ENCODE results near the gene CARS1. TPM values are rescaled to one million over a fixed set of nuclear protein-coding genes. Genes with fewer than 3 reads are reported as not detected.

Gene CARS1
- total RNA-seq, 1 experiment from 2014 or later = 120 TPM

DNA sequence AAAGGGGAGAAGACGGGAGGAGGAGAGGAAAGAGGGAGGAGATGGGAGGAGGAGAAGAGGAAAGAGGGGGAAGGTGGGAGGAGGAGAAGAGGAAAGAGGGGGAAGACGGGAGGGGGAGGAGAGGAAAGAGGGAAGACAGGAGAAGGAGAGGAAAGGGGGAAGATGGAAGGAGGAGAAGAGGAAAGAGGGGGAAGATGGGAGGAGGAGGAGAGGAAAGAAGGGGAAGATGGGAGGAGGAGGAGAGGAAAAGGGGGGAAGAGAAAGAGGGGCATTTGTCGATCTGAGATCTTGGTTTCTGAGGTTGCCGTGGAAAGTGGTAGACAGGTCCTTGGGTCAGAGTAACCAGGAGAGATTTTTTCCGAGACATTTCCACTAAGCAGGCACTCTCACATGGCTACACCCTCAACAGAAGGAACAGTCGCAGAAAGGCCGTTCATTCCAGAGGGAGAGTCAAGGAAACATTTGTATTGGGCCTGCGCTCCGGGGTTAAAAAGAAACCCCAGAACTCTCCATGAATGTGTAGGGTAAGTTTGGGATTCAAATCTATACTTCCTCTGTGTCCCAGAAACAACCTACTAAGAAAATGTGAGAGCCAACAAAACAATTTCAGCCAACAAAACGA is 39.8 kb upstream of the CARS1 start:
- ChIA-PET CTCF (no interaction called here), POLR2A (no interaction called here)
- intact Hi-C loops (cut with micrococcal nuclease; ENCODE audit: unreplicated experiment) (loop anchor here (10.0 kb wide), 1 partner anchor 162 kb away; no protein-coding TSS in a partner anchor), in situ Hi-C loops (cut with HindIII; ENCODE audit: low pct_unique_long_range_greater_than_20kb, low sequenced_read_pairs) (no loop called here)
- DNase-seq (ENCODE audit: low read depth, low spot score) (no peak), ATAC-seq (no peak)
- Histone ChIP-seq H3K27me3 (ENCODE audit: control insufficient read depth, insufficient read depth, low read length) (no peaks in the 10 kb centered on the region), H3K36me3 (ENCODE audit: control insufficient read depth, insufficient read depth, low read length) (no peaks in the 10 kb centered on the region), H3K9me3 (ENCODE audit: control insufficient read depth, insufficient read depth, low read depth, low read length) (no peaks in the 10 kb centered on the region), H3K4me1 (ENCODE audit: control insufficient read depth, insufficient read depth, low read length) (peaks cover 27% of the 10 kb centered on the region), H3K27ac (ENCODE audit: low read length) (no peak overlapping the region), H3K4me3 (ENCODE audit: low read depth in 2 of 2, low read length in 2 of 2) (no peak overlapping the region)
- TF ChIP-seq POLR2AphosphoS5 (IDR thresholded peaks at IDR 0.05; ENCODE audit: low read depth, low read length) (no peak), TCF7L2 (IDR thresholded peaks at IDR 0.05; ENCODE audit: low read depth, low read length) (no peak), SIN3A (IDR thresholded peaks at IDR 0.05; ENCODE audit: borderline replicate concordance, insufficient read depth, low read depth, low read length) (no peak)
- TF ChIP-seq, protein P1, sequence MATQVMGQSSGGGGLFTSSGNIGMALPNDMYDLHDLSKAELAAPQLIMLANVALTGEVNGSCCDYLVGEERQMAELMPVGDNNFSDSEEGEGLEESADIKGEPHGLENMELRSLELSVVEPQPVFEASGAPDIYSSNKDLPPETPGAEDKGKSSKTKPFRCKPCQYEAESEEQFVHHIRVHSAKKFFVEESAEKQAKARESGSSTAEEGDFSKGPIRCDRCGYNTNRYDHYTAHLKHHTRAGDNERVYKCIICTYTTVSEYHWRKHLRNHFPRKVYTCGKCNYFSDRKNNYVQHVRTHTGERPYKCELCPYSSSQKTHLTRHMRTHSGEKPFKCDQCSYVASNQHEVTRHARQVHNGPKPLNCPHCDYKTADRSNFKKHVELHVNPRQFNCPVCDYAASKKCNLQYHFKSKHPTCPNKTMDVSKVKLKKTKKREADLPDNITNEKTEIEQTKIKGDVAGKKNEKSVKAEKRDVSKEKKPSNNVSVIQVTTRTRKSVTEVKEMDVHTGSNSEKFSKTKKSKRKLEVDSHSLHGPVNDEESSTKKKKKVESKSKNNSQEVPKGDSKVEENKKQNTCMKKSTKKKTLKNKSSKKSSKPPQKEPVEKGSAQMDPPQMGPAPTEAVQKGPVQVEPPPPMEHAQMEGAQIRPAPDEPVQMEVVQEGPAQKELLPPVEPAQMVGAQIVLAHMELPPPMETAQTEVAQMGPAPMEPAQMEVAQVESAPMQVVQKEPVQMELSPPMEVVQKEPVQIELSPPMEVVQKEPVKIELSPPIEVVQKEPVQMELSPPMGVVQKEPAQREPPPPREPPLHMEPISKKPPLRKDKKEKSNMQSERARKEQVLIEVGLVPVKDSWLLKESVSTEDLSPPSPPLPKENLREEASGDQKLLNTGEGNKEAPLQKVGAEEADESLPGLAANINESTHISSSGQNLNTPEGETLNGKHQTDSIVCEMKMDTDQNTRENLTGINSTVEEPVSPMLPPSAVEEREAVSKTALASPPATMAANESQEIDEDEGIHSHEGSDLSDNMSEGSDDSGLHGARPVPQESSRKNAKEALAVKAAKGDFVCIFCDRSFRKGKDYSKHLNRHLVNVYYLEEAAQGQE (IDR thresholded peaks at IDR 0.05; ENCODE audit: insufficient read depth in 1 of 2, low read depth in 2 of 2, low read length in 1 of 2) = no peak
- TF ChIP-seq, protein P2, sequence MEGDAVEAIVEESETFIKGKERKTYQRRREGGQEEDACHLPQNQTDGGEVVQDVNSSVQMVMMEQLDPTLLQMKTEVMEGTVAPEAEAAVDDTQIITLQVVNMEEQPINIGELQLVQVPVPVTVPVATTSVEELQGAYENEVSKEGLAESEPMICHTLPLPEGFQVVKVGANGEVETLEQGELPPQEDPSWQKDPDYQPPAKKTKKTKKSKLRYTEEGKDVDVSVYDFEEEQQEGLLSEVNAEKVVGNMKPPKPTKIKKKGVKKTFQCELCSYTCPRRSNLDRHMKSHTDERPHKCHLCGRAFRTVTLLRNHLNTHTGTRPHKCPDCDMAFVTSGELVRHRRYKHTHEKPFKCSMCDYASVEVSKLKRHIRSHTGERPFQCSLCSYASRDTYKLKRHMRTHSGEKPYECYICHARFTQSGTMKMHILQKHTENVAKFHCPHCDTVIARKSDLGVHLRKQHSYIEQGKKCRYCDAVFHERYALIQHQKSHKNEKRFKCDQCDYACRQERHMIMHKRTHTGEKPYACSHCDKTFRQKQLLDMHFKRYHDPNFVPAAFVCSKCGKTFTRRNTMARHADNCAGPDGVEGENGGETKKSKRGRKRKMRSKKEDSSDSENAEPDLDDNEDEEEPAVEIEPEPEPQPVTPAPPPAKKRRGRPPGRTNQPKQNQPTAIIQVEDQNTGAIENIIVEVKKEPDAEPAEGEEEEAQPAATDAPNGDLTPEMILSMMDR (IDR thresholded peaks at IDR 0.05) = no peak
- no TSS peak for BruUV-seq (replicated peaks)

DNA sequence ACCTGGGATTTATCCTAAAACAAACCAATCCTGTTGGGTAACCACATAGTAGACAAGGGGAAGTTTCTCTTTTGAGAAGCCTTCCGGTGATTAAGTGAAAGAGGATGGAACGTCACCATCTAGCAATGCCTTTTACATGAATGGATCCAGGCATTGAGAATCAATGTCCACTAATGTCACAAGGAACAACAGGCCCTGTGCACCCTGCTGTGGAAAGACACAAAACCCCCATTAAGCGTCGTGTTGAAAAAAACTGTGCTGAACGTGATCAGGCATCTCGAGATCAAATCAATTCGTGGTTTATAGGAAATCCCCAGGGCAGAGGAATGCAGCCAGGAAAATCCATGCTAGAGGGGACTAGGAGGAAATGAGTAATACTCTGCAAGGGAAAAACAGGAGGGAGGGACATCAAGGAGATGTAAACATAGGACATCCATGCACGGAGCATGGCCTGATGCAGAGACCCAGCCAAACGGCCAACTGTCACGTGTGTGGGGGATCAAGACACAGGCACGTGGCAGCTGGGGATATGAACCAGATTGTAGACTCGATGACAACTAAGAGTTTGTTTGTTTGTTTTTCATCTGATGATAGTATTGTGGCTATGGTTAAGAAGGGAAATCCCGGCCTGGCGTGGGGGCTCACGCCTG is 38.6 kb upstream of the CARS1 start:
- H3K9me3 ChIP-seq (ENCODE audit: control insufficient read depth, insufficient read depth, low read depth, low read length) = no peaks in the 10 kb centered on the region
- POLR2A ChIA-PET = interaction anchor here (0.6 kb wide), 1 partner anchor 214 kb away, joined by 3 read pairs; no protein-coding TSS in a partner anchor
- intact Hi-C loops (cut with micrococcal nuclease; ENCODE audit: unreplicated experiment) = loop anchor here (2.0 to 10.0 kb wide), 2 partner anchors 61 to 161 kb away; no protein-coding TSS in a partner anchor

More for the DNA sequence above, 38.6 kb upstream of the CARS1 start:
- in situ Hi-C loops (cut with HindIII; ENCODE audit: low pct_unique_long_range_greater_than_20kb, low sequenced_read_pairs) = no loop called here
- peaks cover 29% of the 10 kb centered on the region for H3K4me1 ChIP-seq (ENCODE audit: control insufficient read depth, insufficient read depth, low read length)
- BruUV-seq (replicated peaks) = no TSS peak
- CTCF ChIA-PET = interaction anchor here (0.6 to 0.7 kb wide), 2 partner anchors 91 to 246 kb away, joined by 3 to 6 read pairs; no protein-coding TSS in a partner anchor
- TF ChIP-seq TCF7L2 (IDR thresholded peaks at IDR 0.05; ENCODE audit: low read depth, low read length) = peak; percentile 82; the same call in 1 of the 2 replicates
- TF ChIP-seq, protein P2 (IDR thresholded peaks at IDR 0.05) = no peak
- TF ChIP-seq POLR2AphosphoS5 (IDR thresholded peaks at IDR 0.05; ENCODE audit: low read depth, low read length) = peak; percentile 38; the same call in 1 of the 2 replicates
- no peak for TF ChIP-seq SIN3A (IDR thresholded peaks at IDR 0.05; ENCODE audit: borderline replicate concordance, insufficient read depth, low read depth, low read length)
- peak; percentile 76 for ATAC-seq
- H3K4me3 ChIP-seq (ENCODE audit: low read depth in 2 of 2, low read length in 2 of 2) = 0 out of 4 replicates have a peak overlapping the region, but pooled peaks of 1 of the 2 experiments have one; percentile 6
- peak overlapping the region; percentile 62 for H3K27ac ChIP-seq (ENCODE audit: low read length)
- DNase-seq (ENCODE audit: low read depth, low spot score) = peak; percentile 72
- no peaks in the 10 kb centered on the region for H3K27me3 ChIP-seq (ENCODE audit: control insufficient read depth, insufficient read depth, low read length)
- no peaks in the 10 kb centered on the region for H3K36me3 ChIP-seq (ENCODE audit: control insufficient read depth, insufficient read depth, low read length)
